OCI-LY1 (cell line): ENCODE data around the gene RTKN2.

ENCODE experiments used
- H2AFZ ChIP-seq: fragments of 200-600 bp; sonication (generic), shearing (Covaris generic); 2 replicates; pipeline ENCODE4 v1.6.0; 2014; ENCODE audit warnings: antibody characterized with exemption, mild to moderate bottlenecking, low read length
- H3F3A ChIP-seq: fragments of 200-600 bp; sonication (generic), shearing (Covaris generic); 2 replicates; pipeline ENCODE4 v1.6.0; 2014; ENCODE audit warnings: mild to moderate bottlenecking, antibody characterized with exemption, low read length, moderate library complexity; ENCODE audit not compliant: insufficient read depth
- H3K27ac ChIP-seq: fragments of 200-600 bp; sonication (generic); 2 replicates; pipeline ENCODE4 v1.5.1; 2014; ENCODE audit warnings: low read length, mixed run types, mild to moderate bottlenecking, low read depth; ENCODE audit not compliant: poor library complexity, severe bottlenecking
- H3K27me3 ChIP-seq: fragments of 200-600 bp; sonication (generic); 2 replicates; pipeline ENCODE4 v1.6.0; 2014; ENCODE audit warnings: antibody characterized with exemption, mild to moderate bottlenecking, low read length, moderate library complexity; ENCODE audit not compliant: insufficient read depth
- H3K36me3 ChIP-seq: fragments of 200-600 bp; sonication (generic); 2 replicates; pipeline ENCODE4 v1.6.1; 2014; ENCODE audit warnings: mild to moderate bottlenecking, antibody characterized with exemption, low read length, moderate library complexity, mixed read lengths; ENCODE audit not compliant: insufficient read depth
- H3K4me1 ChIP-seq: fragments of 200-600 bp; sonication (generic); 2 replicates; pipeline ENCODE4 v1.5.1; 2014; ENCODE audit warnings: mild to moderate bottlenecking, low read length, moderate library complexity; ENCODE audit not compliant: insufficient read depth, severe bottlenecking
- H3K4me2 ChIP-seq: fragments of 200-600 bp; sonication (generic), shearing (Covaris generic); 2 replicates; pipeline ENCODE4 v1.6.1; 2014; ENCODE audit warnings: low read length
- H3K4me3 ChIP-seq: fragments of 200-600 bp; sonication (generic); 2 replicates; pipeline ENCODE4 v1.5.1; 2014; ENCODE audit warnings: low read length, low read depth, mild to moderate bottlenecking, mixed read lengths; ENCODE audit not compliant: poor library complexity, severe bottlenecking
- H3K79me2 ChIP-seq: fragments of 200-600 bp; shearing (Covaris generic); 2 replicates; pipeline ENCODE4 v1.6.1; 2016; ENCODE audit warnings: mixed run types, low read length, mixed read lengths; ENCODE audit not compliant: insufficient read depth
- H3K9ac ChIP-seq: fragments of 200-600 bp; sonication (generic), shearing (Covaris generic); 2 replicates; pipeline ENCODE4 v1.6.1; 2014; ENCODE audit warnings: mild to moderate bottlenecking, low read length, mixed read lengths
- H3K9me2 ChIP-seq: fragments of 200-600 bp; sonication (generic), shearing (Covaris generic); 2 replicates; pipeline ENCODE4 v1.6.1; 2014; ENCODE audit warnings: low read depth, mild to moderate bottlenecking, low read length, mixed read lengths
- H3K9me3 ChIP-seq: fragments of 200-600 bp; shearing (Covaris generic); 2 replicates; pipeline ENCODE4 v1.6.1; 2014; ENCODE audit warnings: low read length, mixed read lengths
- H4K20me1 ChIP-seq: fragments of 200-600 bp; sonication (generic), shearing (Covaris generic); 2 replicates; pipeline ENCODE4 v1.6.0; 2016; ENCODE audit warnings: mild to moderate bottlenecking, low read length; ENCODE audit not compliant: insufficient read depth
- CTCF ChIP-seq: fragments of 200-600 bp; sonication (generic), shearing (Covaris generic); IDR thresholded peaks from 2 replicates; pipeline ENCODE4 v1.5.1; 2017; ENCODE audit warnings: mild to moderate bottlenecking, antibody characterized with exemption, low read length, moderate library complexity, mixed read lengths
- EZH2 ChIP-seq: fragments of 200-600 bp; sonication (generic), shearing (Covaris generic); IDR thresholded peaks from 2 replicates; pipeline ENCODE4 v1.8.0; 2017; ENCODE audit warnings: borderline replicate concordance, mixed run types, mild to moderate bottlenecking, antibody characterized with exemption, low read length, moderate library complexity, mixed read lengths

Gene RTKN2

GRCh38 chr10:62268399-62269114, at the start of gene RTKN2:
TSS of gene RTKN2 (minus strand) at chr10:62268844. CDS start at chr10:62268610, 234 bp downstream.
- TF ChIP-seq CTCF = no peak
- TF ChIP-seq EZH2 = no peak
- H3F3A ChIP-seq = peaks cover 5% of the 10 kb centered on the region; the same call in 1 of the 2 replicates
- peaks cover 52% of the 10 kb centered on the region for H3K4me1 ChIP-seq
- peak within 1 kb of the TSS; percentile 78; the same call in 1 of the 2 replicates for H2AFZ ChIP-seq
- peaks cover 24% of the 10 kb centered on the region for H3K79me2 ChIP-seq
- no peaks in the 10 kb centered on the region for H3K9me3 ChIP-seq
- no peaks in the 10 kb centered on the region for H3K9me2 ChIP-seq
- peak within 1 kb of the TSS; percentile 26 for H3K27ac ChIP-seq
- peak within 1 kb of the TSS; percentile 98 for H3K9ac ChIP-seq
- peak within 1 kb of the TSS; percentile 99 for H3K4me3 ChIP-seq
- no peaks in the 10 kb centered on the region for H3K27me3 ChIP-seq
- H3K4me2 ChIP-seq = peak within 1 kb of the TSS; percentile 90
- peaks cover 5% of the 10 kb centered on the region for H3K36me3 ChIP-seq
- no peaks in the 10 kb centered on the region for H4K20me1 ChIP-seq

GRCh38 chr10:62317257-62317656, 48.6 kb upstream of the RTKN2 start:
- Histone ChIP-seq H2AFZ (no peak overlapping the region), H3K4me3 (no peak overlapping the region), H3K9ac (no peak overlapping the region), H3K4me1 (no peaks in the 10 kb centered on the region), H3K9me3 (no peaks in the 10 kb centered on the region), H3K27me3 (no peaks in the 10 kb centered on the region; the same call in 1 of the 2 replicates), H4K20me1 (no peaks in the 10 kb centered on the region), H3K27ac (no peak overlapping the region), H3K79me2 (no peaks in the 10 kb centered on the region), H3K9me2 (no peaks in the 10 kb centered on the region), H3F3A (no peaks in the 10 kb centered on the region), H3K36me3 (no peaks in the 10 kb centered on the region), H3K4me2 (no peak overlapping the region)
- TF ChIP-seq EZH2 (no peak), CTCF (no peak)

- Histone ChIP-seq H3F3A (no peaks in the 10 kb centered on the region), H3K36me3 (no peaks in the 10 kb centered on the region), H3K4me3 (no peak overlapping the region), H3K79me2 (no peaks in the 10 kb centered on the region), H3K4me2 (no peak overlapping the region), H3K4me1 (no peaks in the 10 kb centered on the region), H3K9ac (no peak overlapping the region), H2AFZ (no peak overlapping the region), H3K9me2 (no peaks in the 10 kb centered on the region), H3K27me3 (no peaks in the 10 kb centered on the region), H3K9me3 (no peaks in the 10 kb centered on the region), H4K20me1 (no peaks in the 10 kb centered on the region), H3K27ac (no peak overlapping the region)
- TF ChIP-seq CTCF = no peak
- TF ChIP-seq EZH2 = no peak
Observed at GRCh38 chr10:62309254-62309653, 40.6 kb upstream of the RTKN2 start.
